EL (cell line): ENCODE data around the gene MRAP2.

Experiments
- DNase-seq: peaks from one replicate; pipeline ENCODE4 v3.0.0-alpha.2; 2016

MRAP2 gene

DNA sequence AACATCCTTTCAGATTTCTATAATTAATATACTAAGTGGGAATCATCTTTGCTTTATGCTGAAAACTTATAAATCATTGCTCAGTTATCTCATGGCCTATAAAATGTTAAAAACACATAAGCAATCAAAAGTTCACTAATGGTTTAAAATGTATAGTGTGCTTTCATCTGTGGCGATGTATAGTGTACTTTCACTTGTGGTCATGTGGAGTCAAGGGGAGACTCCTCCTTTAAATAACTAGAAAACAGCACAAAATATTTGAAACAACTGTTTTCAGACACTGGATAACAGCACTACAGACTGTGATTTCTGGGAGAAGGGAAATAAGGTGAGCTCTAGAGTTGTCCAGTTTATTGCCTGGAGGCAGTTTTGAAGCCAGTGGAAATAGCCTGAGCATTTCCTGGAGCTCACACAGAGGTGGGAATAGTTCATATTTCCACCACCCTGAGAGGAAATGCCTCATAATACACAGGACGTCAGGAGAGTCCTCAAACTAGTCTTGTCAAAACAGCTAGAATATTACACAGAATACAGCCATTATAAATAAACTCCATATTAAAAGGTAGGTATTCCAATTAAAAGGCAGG, 104.5 kb downstream of the MRAP2 start:
- DNase-seq = peak; percentile 34

- no peak for DNase-seq
These were observed 105.7 kb downstream of the MRAP2 start for GRCh38 chr6:84139311-84139710.
